Neural cell (in vitro differentiated cells): ENCODE results near the gene FAM171A1. TPM values are rescaled to one million over a fixed set of nuclear protein-coding genes. Genes with fewer than 3 reads are reported as not detected.

Source experiments
- H2AFZ ChIP-seq: fragments of 200-600, 300-800 bp; sonication (generic), shearing (Covaris generic); 2 replicates; pipeline ENCODE4 v1.6.0; 2014; ENCODE audit warnings: low read depth, mild to moderate bottlenecking, antibody characterized with exemption, low read length, moderate library complexity
- H3F3A ChIP-seq: fragments of 200-600 bp; shearing (Covaris generic); 2 replicates; pipeline ENCODE4 v1.6.1; 2016; ENCODE audit warnings: mild to moderate bottlenecking, moderate library complexity, mixed read lengths, antibody characterized with exemption, low read length; ENCODE audit not compliant: insufficient read depth, poor library complexity, severe bottlenecking
- H3K27ac ChIP-seq: fragments of 200-600, 300-800 bp; sonication (generic), shearing (Covaris generic); 2 replicates; pipeline ENCODE4 v1.5.1; 2014; ENCODE audit warnings: mild to moderate bottlenecking, low read length, moderate library complexity
- H3K27me3 ChIP-seq: fragments of 300-800, 200-600 bp; sonication (generic), shearing (Covaris generic); 2 replicates; pipeline ENCODE4 v1.6.0; 2014; ENCODE audit warnings: mild to moderate bottlenecking, low read depth, low read length, moderate library complexity; ENCODE audit not compliant: insufficient read depth
- H3K36me3 ChIP-seq: fragments of 300-800, 200-600 bp; sonication (generic), shearing (Covaris generic); 2 replicates; pipeline ENCODE4 v1.5.1; 2014; ENCODE audit warnings: mild to moderate bottlenecking, antibody characterized with exemption, low read length, moderate library complexity; ENCODE audit not compliant: insufficient read depth
- H3K4me2 ChIP-seq: fragments of 300-800, 200-600 bp; sonication (generic), shearing (Covaris generic); 2 replicates; pipeline ENCODE4 v1.6.0; 2014; ENCODE audit warnings: mild to moderate bottlenecking, low read length
- H3K4me3 ChIP-seq: fragments of 300-800, 200-600 bp; sonication (generic), shearing (Covaris generic); 2 replicates; pipeline ENCODE4 v1.5.1; 2014; ENCODE audit warnings: mild to moderate bottlenecking, low read length, moderate library complexity
- H3K79me2 ChIP-seq: fragments of 200-600 bp; shearing (Covaris generic); replicated peaks from 2 replicates; pipeline ENCODE4 v1.6.0; 2014; ENCODE audit warnings: mild to moderate bottlenecking, low read length, moderate library complexity; ENCODE audit not compliant: insufficient read depth
- H3K9ac ChIP-seq: fragments of 300-800, 200-600 bp; sonication (generic), shearing (Covaris generic); 2 replicates; pipeline ENCODE4 v1.6.1; 2016; ENCODE audit warnings: mild to moderate bottlenecking, low read length, mixed read lengths
- H3K9me2 ChIP-seq: fragments of 200-600 bp; shearing (Covaris generic); 2 replicates; pipeline ENCODE4 v1.6.1; 2016; ENCODE audit warnings: mild to moderate bottlenecking, low read length, mixed read lengths; ENCODE audit not compliant: insufficient read depth
- H3K9me3 ChIP-seq: fragments of 200-600, 300-800 bp; sonication (generic), shearing (Covaris generic); 2 replicates; pipeline ENCODE4 v1.6.1; 2016; ENCODE audit warnings: mild to moderate bottlenecking, mixed run types, low read length, moderate library complexity, mixed read lengths
- H4K20me1 ChIP-seq: fragments of 200-600 bp; shearing (Covaris generic); 2 replicates; pipeline ENCODE4 v1.6.1; 2016; ENCODE audit warnings: mild to moderate bottlenecking, mixed run types; ENCODE audit not compliant: insufficient read depth
- EP300 ChIP-seq: fragments of 450-650 bp; conservative IDR thresholded peaks from 2 replicates; pipeline ENCODE4 v1.6.1; 2014; ENCODE audit warnings: antibody characterized with exemption, mild to moderate bottlenecking, moderate library complexity; ENCODE audit not compliant: poor library complexity, severe bottlenecking
- EZH2 ChIP-seq: fragments of 200-600, 300-800 bp; shearing (Covaris generic), sonication (generic); IDR thresholded peaks from 2 replicates; pipeline ENCODE4 v1.6.1; 2014; ENCODE audit warnings: antibody characterized with exemption, low read length, borderline replicate concordance, mild to moderate bottlenecking; ENCODE audit not compliant: insufficient read depth, poor library complexity, severe bottlenecking
- MXI1 ChIP-seq: fragments of 450-650 bp; conservative IDR thresholded peaks from 2 replicates; pipeline ENCODE4 v1.6.1; 2014; ENCODE audit warnings: antibody characterized with exemption, mild to moderate bottlenecking; ENCODE audit not compliant: poor library complexity, severe bottlenecking
- POLR2AphosphoS5 ChIP-seq: IDR thresholded peaks from 2 replicates; pipeline ENCODE4 v1.6.1; 2012
- RAD21 ChIP-seq: fragments of 450-650 bp; conservative IDR thresholded peaks from 2 replicates; pipeline ENCODE4 v1.6.1; 2014; ENCODE audit warnings: antibody characterized with exemption, mild to moderate bottlenecking, moderate library complexity
- SMC3 ChIP-seq: fragments of 450-650 bp; conservative IDR thresholded peaks from 2 replicates; pipeline ENCODE4 v1.6.1; 2014; ENCODE audit warnings: antibody characterized with exemption, mild to moderate bottlenecking, moderate library complexity; ENCODE audit not compliant: poor library complexity
- TAF1 ChIP-seq: IDR thresholded peaks from 2 replicates; pipeline ENCODE4 v1.6.1; 2012; ENCODE audit warnings: low read depth
- polyA plus RNA-seq: library from polyadenylated mRNA; depleted of rRNA; stranded (reverse); fragments of >200 nt; gene quantifications from 2 replicates; pipeline ENCODE4 v1.2.3, GENCODE V29; 2014
- TF ChIP-seq, protein P1 (sequence below): fragments of 450-650 bp; IDR thresholded peaks from 2 replicates; pipeline ENCODE4 v1.5.1; 2014; ENCODE audit warnings: antibody characterized with exemption, mild to moderate bottlenecking, moderate library complexity; ENCODE audit not compliant: poor library complexity, severe bottlenecking
- TF ChIP-seq, protein P2 (sequence below): IDR thresholded peaks from 2 replicates; pipeline ENCODE4 v1.6.1; 2012; ENCODE audit warnings: borderline replicate concordance

FAM171A1 gene
- polyA plus RNA-seq, 1 donor from 2014 or later, result 28.8 TPM

DNA sequence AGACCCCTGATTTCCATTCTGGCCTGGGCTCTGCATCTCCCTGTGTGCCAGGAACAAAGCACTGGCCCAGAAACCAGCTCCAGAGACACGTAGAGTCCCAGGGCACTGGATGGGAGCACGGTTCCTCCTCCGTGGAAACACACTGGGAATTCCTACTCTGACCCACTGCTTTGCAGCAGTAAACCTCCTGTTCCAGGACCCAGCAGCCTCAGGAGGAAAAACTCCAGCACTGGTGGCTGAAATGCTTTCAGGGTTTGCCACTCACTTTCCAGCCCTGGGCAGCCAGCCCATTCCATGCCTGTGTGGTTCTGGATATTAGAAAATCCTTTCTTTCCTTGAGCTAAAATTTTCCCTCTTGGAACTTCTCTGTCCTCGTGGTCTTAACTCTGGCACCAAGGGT is 58.0 kb downstream of the FAM171A1 start (continued):
- TF ChIP-seq EZH2 (no peak), POLR2AphosphoS5 (no peak), EP300 (no peak)

DNA sequence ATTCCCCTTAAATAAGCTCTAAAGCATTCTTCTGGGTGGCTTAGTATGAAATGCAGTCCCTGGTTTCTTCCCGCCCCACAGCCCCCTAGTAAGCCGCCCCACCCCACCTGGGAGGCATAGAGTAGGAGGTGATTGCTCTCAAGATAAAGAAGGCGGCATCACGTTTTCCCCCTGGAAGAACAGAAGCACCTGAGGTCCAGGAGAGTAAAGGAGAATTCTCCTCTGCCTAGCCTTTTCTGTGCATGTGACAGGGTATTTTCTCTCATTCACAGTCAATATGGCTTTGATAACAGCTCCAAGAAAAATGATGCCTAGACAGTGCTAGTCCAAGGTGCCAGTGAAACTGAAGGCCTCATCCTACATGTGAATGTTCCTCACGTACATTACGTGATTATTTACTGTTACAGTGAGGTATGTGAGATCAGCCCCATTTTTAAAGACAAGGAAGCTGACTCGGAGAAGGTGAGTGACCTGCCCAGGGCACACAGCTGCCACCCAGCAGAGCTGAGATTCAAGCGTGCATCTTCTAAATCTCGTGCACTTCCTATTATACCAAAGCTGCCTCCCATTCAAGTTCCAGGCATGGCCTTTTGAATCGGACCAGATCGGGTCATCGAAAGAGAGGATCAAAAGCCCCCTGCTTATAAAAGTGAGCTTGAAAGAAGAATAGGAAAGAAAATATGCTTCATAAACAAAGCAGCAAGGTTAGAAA is 59.4 kb downstream of the FAM171A1 start:
- Histone ChIP-seq H3K4me2 (no peak overlapping the region), H3K27me3 (no peaks in the 10 kb centered on the region), H3K4me3 (no peak overlapping the region), H3K9ac (no peak overlapping the region), H3K9me2 (no peaks in the 10 kb centered on the region), H3K36me3 (no peaks in the 10 kb centered on the region), H3K79me2 (peaks cover 12% of the 10 kb centered on the region), H2AFZ (no peak overlapping the region), H4K20me1 (no peaks in the 10 kb centered on the region), H3K27ac (no peak overlapping the region), H3F3A (no peaks in the 10 kb centered on the region), H3K9me3 (no peaks in the 10 kb centered on the region)
- TF ChIP-seq EZH2, result no peak

DNA sequence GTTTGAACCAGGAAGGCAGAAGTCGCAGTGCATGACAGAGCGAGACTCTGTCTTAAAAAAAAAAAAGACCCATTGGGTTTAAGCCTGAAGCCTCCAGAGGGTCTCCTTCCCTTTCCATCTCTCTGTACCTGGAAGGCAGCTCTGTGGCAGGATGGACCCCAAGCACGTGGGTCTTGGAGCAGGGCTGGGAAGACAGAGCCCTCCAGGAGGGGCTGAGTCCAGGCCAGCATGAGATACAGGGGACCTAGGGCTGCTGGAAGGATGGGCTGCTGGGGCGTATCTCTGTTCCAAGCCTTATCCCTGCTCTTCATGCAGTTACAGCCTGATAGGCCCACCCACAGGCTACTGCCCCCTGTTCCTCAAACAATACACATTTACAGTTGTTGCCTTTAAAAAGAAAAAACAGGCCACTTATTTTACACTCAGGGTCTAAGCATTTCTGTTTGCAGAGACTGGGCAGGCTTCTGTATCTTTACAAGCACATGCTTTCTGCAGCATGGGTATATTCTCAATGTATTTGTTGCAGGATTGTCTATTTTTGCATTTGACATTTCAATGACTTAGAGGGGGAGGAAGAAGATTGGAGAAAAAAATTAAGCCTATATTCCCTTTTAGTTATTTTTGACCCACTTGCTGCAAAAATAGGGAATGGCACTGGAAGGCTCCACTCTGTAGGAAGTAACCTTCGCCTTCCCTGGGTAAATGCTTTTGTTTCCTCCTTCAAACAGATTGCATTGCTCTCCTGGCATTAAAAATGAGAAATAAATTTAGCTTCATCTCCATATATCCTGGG is 60.1 kb downstream of the FAM171A1 start:
- no peak for TF ChIP-seq EP300
- TF ChIP-seq RAD21, result no peak
- no peak for TF ChIP-seq MXI1
- TF ChIP-seq, protein P1, sequence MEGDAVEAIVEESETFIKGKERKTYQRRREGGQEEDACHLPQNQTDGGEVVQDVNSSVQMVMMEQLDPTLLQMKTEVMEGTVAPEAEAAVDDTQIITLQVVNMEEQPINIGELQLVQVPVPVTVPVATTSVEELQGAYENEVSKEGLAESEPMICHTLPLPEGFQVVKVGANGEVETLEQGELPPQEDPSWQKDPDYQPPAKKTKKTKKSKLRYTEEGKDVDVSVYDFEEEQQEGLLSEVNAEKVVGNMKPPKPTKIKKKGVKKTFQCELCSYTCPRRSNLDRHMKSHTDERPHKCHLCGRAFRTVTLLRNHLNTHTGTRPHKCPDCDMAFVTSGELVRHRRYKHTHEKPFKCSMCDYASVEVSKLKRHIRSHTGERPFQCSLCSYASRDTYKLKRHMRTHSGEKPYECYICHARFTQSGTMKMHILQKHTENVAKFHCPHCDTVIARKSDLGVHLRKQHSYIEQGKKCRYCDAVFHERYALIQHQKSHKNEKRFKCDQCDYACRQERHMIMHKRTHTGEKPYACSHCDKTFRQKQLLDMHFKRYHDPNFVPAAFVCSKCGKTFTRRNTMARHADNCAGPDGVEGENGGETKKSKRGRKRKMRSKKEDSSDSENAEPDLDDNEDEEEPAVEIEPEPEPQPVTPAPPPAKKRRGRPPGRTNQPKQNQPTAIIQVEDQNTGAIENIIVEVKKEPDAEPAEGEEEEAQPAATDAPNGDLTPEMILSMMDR, result no peak
- no peak for TF ChIP-seq POLR2AphosphoS5
- no peak for TF ChIP-seq SMC3
- TF ChIP-seq, protein P2, sequence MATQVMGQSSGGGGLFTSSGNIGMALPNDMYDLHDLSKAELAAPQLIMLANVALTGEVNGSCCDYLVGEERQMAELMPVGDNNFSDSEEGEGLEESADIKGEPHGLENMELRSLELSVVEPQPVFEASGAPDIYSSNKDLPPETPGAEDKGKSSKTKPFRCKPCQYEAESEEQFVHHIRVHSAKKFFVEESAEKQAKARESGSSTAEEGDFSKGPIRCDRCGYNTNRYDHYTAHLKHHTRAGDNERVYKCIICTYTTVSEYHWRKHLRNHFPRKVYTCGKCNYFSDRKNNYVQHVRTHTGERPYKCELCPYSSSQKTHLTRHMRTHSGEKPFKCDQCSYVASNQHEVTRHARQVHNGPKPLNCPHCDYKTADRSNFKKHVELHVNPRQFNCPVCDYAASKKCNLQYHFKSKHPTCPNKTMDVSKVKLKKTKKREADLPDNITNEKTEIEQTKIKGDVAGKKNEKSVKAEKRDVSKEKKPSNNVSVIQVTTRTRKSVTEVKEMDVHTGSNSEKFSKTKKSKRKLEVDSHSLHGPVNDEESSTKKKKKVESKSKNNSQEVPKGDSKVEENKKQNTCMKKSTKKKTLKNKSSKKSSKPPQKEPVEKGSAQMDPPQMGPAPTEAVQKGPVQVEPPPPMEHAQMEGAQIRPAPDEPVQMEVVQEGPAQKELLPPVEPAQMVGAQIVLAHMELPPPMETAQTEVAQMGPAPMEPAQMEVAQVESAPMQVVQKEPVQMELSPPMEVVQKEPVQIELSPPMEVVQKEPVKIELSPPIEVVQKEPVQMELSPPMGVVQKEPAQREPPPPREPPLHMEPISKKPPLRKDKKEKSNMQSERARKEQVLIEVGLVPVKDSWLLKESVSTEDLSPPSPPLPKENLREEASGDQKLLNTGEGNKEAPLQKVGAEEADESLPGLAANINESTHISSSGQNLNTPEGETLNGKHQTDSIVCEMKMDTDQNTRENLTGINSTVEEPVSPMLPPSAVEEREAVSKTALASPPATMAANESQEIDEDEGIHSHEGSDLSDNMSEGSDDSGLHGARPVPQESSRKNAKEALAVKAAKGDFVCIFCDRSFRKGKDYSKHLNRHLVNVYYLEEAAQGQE, result no peak
- no peak for TF ChIP-seq TAF1
- TF ChIP-seq EZH2, result no peak
- Histone ChIP-seq H3K4me2 (no peak overlapping the region), H3K27ac (no peak overlapping the region), H3K9me3 (no peaks in the 10 kb centered on the region), H3K79me2 (peaks cover 15% of the 10 kb centered on the region), H3F3A (no peaks in the 10 kb centered on the region), H3K27me3 (no peaks in the 10 kb centered on the region), H3K9me2 (no peaks in the 10 kb centered on the region), H4K20me1 (no peaks in the 10 kb centered on the region), H3K9ac (no peak overlapping the region), H3K4me3 (no peak overlapping the region), H3K36me3 (no peaks in the 10 kb centered on the region), H2AFZ (no peak overlapping the region)
